ENCODE measurements around the gene PLXDC2. TPM values are rescaled to one million over a fixed set of nuclear protein-coding genes. Genes with fewer than 3 reads are reported as not detected.

Gene PLXDC2
- polyA plus RNA-seq, 1 of the 3 experiments (the other 2 are of a cell fraction): 2.5 TPM

GRCh38 chr10:20087353-20087752 is 271.1 kb downstream of the PLXDC2 start (continued):
- TF ChIP-seq, protein P1, sequence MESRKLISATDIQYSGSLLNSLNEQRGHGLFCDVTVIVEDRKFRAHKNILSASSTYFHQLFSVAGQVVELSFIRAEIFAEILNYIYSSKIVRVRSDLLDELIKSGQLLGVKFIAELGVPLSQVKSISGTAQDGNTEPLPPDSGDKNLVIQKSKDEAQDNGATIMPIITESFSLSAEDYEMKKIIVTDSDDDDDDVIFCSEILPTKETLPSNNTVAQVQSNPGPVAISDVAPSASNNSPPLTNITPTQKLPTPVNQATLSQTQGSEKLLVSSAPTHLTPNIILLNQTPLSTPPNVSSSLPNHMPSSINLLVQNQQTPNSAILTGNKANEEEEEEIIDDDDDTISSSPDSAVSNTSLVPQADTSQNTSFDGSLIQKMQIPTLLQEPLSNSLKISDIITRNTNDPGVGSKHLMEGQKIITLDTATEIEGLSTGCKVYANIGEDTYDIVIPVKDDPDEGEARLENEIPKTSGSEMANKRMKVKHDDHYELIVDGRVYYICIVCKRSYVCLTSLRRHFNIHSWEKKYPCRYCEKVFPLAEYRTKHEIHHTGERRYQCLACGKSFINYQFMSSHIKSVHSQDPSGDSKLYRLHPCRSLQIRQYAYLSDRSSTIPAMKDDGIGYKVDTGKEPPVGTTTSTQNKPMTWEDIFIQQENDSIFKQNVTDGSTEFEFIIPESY (IDR thresholded peaks at IDR 0.05; ENCODE audit: borderline replicate concordance, low read depth): no peak
- TF ChIP-seq YY1 (IDR thresholded peaks at IDR 0.05; ENCODE audit: low read depth) (no peak), EZH2phosphoT487 (IDR thresholded peaks at IDR 0.05; ENCODE audit: borderline replicate concordance, low read depth) (no peak), MXI1 (IDR thresholded peaks at IDR 0.05; ENCODE audit: low read depth, low read length) (no peak)

DNA sequence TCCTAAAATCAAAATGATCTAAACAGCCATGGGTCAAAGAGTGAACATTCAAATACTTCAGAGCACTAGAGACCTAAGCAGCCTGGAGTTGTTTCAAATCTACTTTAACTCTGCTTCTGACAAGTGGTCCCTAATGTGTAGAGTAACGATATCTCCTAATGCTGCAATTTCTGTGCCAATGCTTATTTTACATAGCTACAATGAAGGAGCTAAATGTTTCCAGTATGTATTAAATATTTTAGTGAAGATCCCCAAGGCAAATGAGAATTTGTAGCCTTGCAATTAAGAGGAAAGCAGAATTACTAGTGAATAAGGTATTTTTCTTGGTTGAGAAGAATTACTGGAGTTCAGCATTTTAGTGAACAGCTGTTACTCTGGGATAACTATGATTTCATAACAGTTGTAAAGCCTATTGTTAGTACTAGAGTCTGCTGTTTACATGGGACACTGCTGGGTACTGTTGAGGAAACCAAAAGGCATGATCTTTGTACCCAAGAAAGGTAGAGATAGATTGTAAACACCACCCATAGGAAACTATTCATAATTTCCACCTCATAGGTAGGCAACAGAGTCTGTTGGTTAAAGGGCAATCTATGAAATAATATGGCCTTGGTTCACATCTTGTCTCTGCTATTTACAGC is 271.9 kb downstream of the PLXDC2 start:
- ChIA-PET POLR2A (no interaction called here), CTCF (no interaction called here)
- Histone ChIP-seq H4K20me1 (ENCODE audit: insufficient read depth) (no peaks in the 10 kb centered on the region), H3K9ac (no peak overlapping the region), H3K4me3 (ENCODE audit: low read depth in 2 of 2, low read length in 1 of 2) (no peak overlapping the region), H3K4me2 (no peak overlapping the region), H3K9me3 (no peaks in the 10 kb centered on the region), H2AFZ (ENCODE audit: low read depth) (no peak overlapping the region), H3K79me2 (ENCODE audit: insufficient read depth) (no peaks in the 10 kb centered on the region), H3F3A (replicated peaks; ENCODE audit: insufficient read depth) (no peaks in the 10 kb centered on the region), H3K27ac (ENCODE audit: low read depth in 2 of 2, low read length in 1 of 2) (no peak overlapping the region), H3K27me3 (ENCODE audit: insufficient read depth) (no peaks in the 10 kb centered on the region), H3K4me1 (ENCODE audit: control insufficient read depth in 1 of 2, insufficient read depth in 2 of 2, low read depth in 1 of 2, low read length in 1 of 2) (no peaks in the 10 kb centered on the region; a peak in 1 of 4 replicates), H3K9me2 (no peaks in the 10 kb centered on the region), H3K36me3 (replicated peaks in 1 of 2; ENCODE audit: control insufficient read depth in 1 of 2, insufficient read depth in 2 of 2, low read length in 1 of 2) (no peaks in the 10 kb centered on the region)
- TF ChIP-seq EP300 (IDR thresholded peaks at IDR 0.05; ENCODE audit: borderline replicate concordance in 1 of 2, low read depth in 1 of 2, low read length in 1 of 2) (no peak), GABPA (IDR thresholded peaks at IDR 0.05; ENCODE audit: low read depth) (no peak), MEF2A (IDR thresholded peaks at IDR 0.05; ENCODE audit: borderline replicate concordance, low read depth) (no peak), NRF1 (IDR thresholded peaks at IDR 0.05; ENCODE audit: low read depth, low read length) (no peak), RCOR1 (IDR thresholded peaks at IDR 0.05; ENCODE audit: low read length) (no peak), YY1 (IDR thresholded peaks at IDR 0.05; ENCODE audit: low read depth) (no peak), SMC3 (IDR thresholded peaks at IDR 0.05; ENCODE audit: low read depth, low read length) (no peak), NFIC (IDR thresholded peaks at IDR 0.05; ENCODE audit: borderline replicate concordance) (no peak), TEAD4 (IDR thresholded peaks at IDR 0.05; ENCODE audit: borderline replicate concordance, insufficient read depth) (no peak), RXRA (IDR thresholded peaks at IDR 0.05; ENCODE audit: borderline replicate concordance, low read depth) (no peak), SIN3A (IDR thresholded peaks at IDR 0.05; ENCODE audit: borderline replicate concordance, low read depth, low read length) (no peak), CHD2 (IDR thresholded peaks at IDR 0.05; ENCODE audit: low read length, partially characterized antibody) (no peak), EZH2phosphoT487 (IDR thresholded peaks at IDR 0.05; ENCODE audit: borderline replicate concordance, low read depth) (no peak), FOSL2 (IDR thresholded peaks at IDR 0.05; ENCODE audit: borderline replicate concordance, low read depth) (no peak), FOXJ3 (CRISPR knock-in tag; IDR thresholded peaks at IDR 0.05) (no peak)
- TF ChIP-seq, protein P1 (IDR thresholded peaks at IDR 0.05; ENCODE audit: borderline replicate concordance, low read depth): no peak
- TF ChIP-seq, protein P2, sequence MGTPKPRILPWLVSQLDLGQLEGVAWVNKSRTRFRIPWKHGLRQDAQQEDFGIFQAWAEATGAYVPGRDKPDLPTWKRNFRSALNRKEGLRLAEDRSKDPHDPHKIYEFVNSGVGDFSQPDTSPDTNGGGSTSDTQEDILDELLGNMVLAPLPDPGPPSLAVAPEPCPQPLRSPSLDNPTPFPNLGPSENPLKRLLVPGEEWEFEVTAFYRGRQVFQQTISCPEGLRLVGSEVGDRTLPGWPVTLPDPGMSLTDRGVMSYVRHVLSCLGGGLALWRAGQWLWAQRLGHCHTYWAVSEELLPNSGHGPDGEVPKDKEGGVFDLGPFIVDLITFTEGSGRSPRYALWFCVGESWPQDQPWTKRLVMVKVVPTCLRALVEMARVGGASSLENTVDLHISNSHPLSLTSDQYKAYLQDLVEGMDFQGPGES (IDR thresholded peaks at IDR 0.05; ENCODE audit: low read depth, low read length): no peak
- TF ChIP-seq, protein P3, sequence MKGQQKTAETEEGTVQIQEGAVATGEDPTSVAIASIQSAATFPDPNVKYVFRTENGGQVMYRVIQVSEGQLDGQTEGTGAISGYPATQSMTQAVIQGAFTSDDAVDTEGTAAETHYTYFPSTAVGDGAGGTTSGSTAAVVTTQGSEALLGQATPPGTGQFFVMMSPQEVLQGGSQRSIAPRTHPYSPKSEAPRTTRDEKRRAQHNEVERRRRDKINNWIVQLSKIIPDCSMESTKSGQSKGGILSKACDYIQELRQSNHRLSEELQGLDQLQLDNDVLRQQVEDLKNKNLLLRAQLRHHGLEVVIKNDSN (IDR thresholded peaks at IDR 0.05; ENCODE audit: borderline replicate concordance, low read depth): no peak
- TF ChIP-seq, protein P4, sequence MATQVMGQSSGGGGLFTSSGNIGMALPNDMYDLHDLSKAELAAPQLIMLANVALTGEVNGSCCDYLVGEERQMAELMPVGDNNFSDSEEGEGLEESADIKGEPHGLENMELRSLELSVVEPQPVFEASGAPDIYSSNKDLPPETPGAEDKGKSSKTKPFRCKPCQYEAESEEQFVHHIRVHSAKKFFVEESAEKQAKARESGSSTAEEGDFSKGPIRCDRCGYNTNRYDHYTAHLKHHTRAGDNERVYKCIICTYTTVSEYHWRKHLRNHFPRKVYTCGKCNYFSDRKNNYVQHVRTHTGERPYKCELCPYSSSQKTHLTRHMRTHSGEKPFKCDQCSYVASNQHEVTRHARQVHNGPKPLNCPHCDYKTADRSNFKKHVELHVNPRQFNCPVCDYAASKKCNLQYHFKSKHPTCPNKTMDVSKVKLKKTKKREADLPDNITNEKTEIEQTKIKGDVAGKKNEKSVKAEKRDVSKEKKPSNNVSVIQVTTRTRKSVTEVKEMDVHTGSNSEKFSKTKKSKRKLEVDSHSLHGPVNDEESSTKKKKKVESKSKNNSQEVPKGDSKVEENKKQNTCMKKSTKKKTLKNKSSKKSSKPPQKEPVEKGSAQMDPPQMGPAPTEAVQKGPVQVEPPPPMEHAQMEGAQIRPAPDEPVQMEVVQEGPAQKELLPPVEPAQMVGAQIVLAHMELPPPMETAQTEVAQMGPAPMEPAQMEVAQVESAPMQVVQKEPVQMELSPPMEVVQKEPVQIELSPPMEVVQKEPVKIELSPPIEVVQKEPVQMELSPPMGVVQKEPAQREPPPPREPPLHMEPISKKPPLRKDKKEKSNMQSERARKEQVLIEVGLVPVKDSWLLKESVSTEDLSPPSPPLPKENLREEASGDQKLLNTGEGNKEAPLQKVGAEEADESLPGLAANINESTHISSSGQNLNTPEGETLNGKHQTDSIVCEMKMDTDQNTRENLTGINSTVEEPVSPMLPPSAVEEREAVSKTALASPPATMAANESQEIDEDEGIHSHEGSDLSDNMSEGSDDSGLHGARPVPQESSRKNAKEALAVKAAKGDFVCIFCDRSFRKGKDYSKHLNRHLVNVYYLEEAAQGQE (IDR thresholded peaks at IDR 0.05; ENCODE audit: low read depth, low read length): no peak
- DNase-seq: no peak
- WGBS (ENCODE audit: low lambda C conversion rate): 70% methylated on average over 1 of the region's 1 CpG

Data from SK-N-SH (cell line).